ENCODE data around the gene EFEMP1.

EFEMP1 gene
- long read RNA-seq, donor 1, transcript EFEMP1-202 (11 exons, 3,024 nt), result major isoform, 19 of 29 reads
- long read RNA-seq, donor 1, partial matches to known transcripts, result 6 of 29 reads
- long read RNA-seq, donor 1, other reads (novel, unspliced or antisense), result 0 of 29 reads
- long read RNA-seq, donor 2, transcript EFEMP1-202 (11 exons, 3,024 nt), result major isoform, 7 of 19 reads
- long read RNA-seq, donor 2, partial matches to known transcripts, result 10 of 19 reads
- long read RNA-seq, donor 2, other reads (novel, unspliced or antisense), result 0 of 19 reads
- long read RNA-seq, donor 3, transcript EFEMP1-202 (11 exons, 3,024 nt), result major isoform, 6 of 8 reads
- long read RNA-seq, donor 3, partial matches to known transcripts, result 0 of 8 reads
- long read RNA-seq, donor 3, other reads (novel, unspliced or antisense), result 0 of 8 reads
- long read RNA-seq, donor 4, transcript EFEMP1-202 (11 exons, 3,024 nt), result major isoform, 6 of 15 reads
- long read RNA-seq, donor 4, partial matches to known transcripts, result 7 of 15 reads
- long read RNA-seq, donor 4, other reads (novel, unspliced or antisense), result 0 of 15 reads
- long read RNA-seq, donor 5, transcript EFEMP1-201 (12 exons, 1,820 nt), result minor isoform, 7 of 24 reads
- long read RNA-seq, donor 5, transcript EFEMP1-202 (11 exons, 3,024 nt), result major isoform, 12 of 24 reads
- long read RNA-seq, donor 5, partial matches to known transcripts, result 5 of 24 reads
- long read RNA-seq, donor 5, other reads (novel, unspliced or antisense), result 0 of 24 reads
- long read RNA-seq, donor 6, transcript EFEMP1-202 (11 exons, 3,024 nt), result major isoform, 10 of 33 reads
- long read RNA-seq, donor 6, partial matches to known transcripts, result 20 of 33 reads
- long read RNA-seq, donor 6, other reads (novel, unspliced or antisense), result 0 of 33 reads
- long read RNA-seq, donor 7, transcript EFEMP1-202 (11 exons, 3,024 nt), result major isoform, 12 of 58 reads
- long read RNA-seq, donor 7, partial matches to known transcripts, result 43 of 58 reads
- long read RNA-seq, donor 7, other reads (novel, unspliced or antisense), result 0 of 58 reads
- long read RNA-seq, donor 8, transcript EFEMP1-202 (11 exons, 3,024 nt), result major isoform, 13 of 38 reads
- long read RNA-seq, donor 8, partial matches to known transcripts, result 24 of 38 reads
- long read RNA-seq, donor 8, other reads (novel, unspliced or antisense), result 0 of 38 reads

- DNase-seq, result peak; percentile 94
These were observed at the start of gene EFEMP1 for GRCh38 chr2:55923091-55923981. TSS of gene EFEMP1 (minus strand) at chr2:55923782. CDS start at chr2:55922440, 1,342 bp downstream.

GRCh38 chr2:55970500-55970899 lies 46.9 kb upstream of the EFEMP1 start:
- no peak for DNase-seq

GRCh38 chr2:55968941-55969340 lies 45.4 kb upstream of the EFEMP1 start:
- DNase-seq, result no peak

- DNase-seq, result no peak
These were observed 43.0 kb upstream of the EFEMP1 start for GRCh38 chr2:55966401-55967118.

- no peak for DNase-seq
These were observed 42.4 kb upstream of the EFEMP1 start for GRCh38 chr2:55965966-55966365.

GRCh38 chr2:55965276-55965675 lies 41.7 kb upstream of the EFEMP1 start:
- no peak for DNase-seq

GRCh38 chr2:55962915-55963314 lies 39.3 kb upstream of the EFEMP1 start:
- no peak for DNase-seq

- peak; percentile 34 for DNase-seq
These were observed 37.8 kb upstream of the EFEMP1 start for GRCh38 chr2:55961318-55961911.

GRCh38 chr2:55958756-55959155 lies 35.2 kb upstream of the EFEMP1 start:
- DNase-seq, result no peak

- DNase-seq, result no peak
These were observed 33.6 kb upstream of the EFEMP1 start for GRCh38 chr2:55957142-55957541.

- no peak for DNase-seq
These were observed 30.9 kb upstream of the EFEMP1 start for GRCh38 chr2:55954306-55955035.

GRCh38 chr2:55952415-55952814 lies 28.8 kb upstream of the EFEMP1 start:
- DNase-seq, result no peak

GRCh38 chr2:55951533-55951932 lies 28.0 kb upstream of the EFEMP1 start:
- no peak for DNase-seq

- no peak for DNase-seq
These were observed 26.0 kb upstream of the EFEMP1 start for GRCh38 chr2:55949613-55950012.

- no peak for DNase-seq
These were observed 25.6 kb upstream of the EFEMP1 start for GRCh38 chr2:55949211-55949610.

GRCh38 chr2:55948176-55948923 lies 24.8 kb upstream of the EFEMP1 start:
- no peak for DNase-seq

- peak; percentile 10 for DNase-seq
These were observed 24.2 kb upstream of the EFEMP1 start for GRCh38 chr2:55947752-55948151.

GRCh38 chr2:55946793-55947192 lies 23.2 kb upstream of the EFEMP1 start:
- no peak for DNase-seq

- no peak for DNase-seq
These were observed 19.9 kb upstream of the EFEMP1 start for GRCh38 chr2:55943466-55943865.

All from right kidney (tissue), 9 donors.